Measurements from ENCODE around the gene ITPRID2. TPM values are rescaled to one million over a fixed set of nuclear protein-coding genes. Genes with fewer than 3 reads are reported as not detected.

Gene ITPRID2
- total RNA-seq, 1 experiment from 2014 or later: 54.8 TPM

DNA sequence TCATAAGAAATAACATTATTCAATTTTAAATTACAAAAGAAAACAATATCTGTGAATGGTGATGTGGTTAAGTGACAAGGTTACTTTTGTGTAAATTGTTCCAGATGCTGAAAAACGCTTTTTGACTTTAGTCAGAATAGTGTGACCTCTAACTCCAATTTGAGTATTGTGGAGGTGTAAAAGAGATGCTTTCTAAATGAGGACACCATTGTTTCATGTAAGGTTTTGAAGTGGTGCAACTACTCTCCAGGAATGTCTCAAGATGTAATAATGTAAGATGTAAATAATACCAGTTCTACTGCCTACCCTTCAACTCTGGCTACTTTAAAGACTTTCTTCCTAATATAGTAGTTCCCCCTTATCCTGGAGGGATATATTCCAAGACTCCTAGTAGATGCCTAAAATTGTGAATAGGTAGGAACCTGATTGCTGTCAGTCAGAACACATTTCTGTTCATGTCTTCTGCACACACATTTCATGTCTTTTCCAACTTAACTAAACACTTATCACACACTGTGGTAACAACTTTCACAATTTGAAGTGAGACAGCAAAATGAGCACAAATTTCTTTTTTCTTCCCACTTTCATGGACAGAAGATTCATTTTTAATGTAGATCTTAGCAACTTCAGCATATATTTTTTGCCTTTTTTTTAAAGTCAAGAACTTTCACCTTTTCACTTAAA, 55.1 kb downstream of the ITPRID2 start:
- H3K4me1 Mint-ChIP-seq (ENCODE audit: low read depth, unreplicated experiment): peaks cover 50% of the 10 kb centered on the region
- H3K4me3 Mint-ChIP-seq (ENCODE audit: unreplicated experiment): no peak overlapping the region
- H3K9me3 Mint-ChIP-seq (ENCODE audit: unreplicated experiment): peaks cover 32% of the 10 kb centered on the region
- no peaks in the 10 kb centered on the region for H3K27me3 Mint-ChIP-seq (ENCODE audit: insufficient read depth, unreplicated experiment)
- Histone ChIP-seq H3K27me3 (replicated peaks; ENCODE audit: control insufficient read depth, insufficient read depth, low read length) (no peaks in the 10 kb centered on the region), H3K9me3 (no peaks in the 10 kb centered on the region), H3K4me3 (ENCODE audit: low read depth, low read length) (no peak overlapping the region), H3K36me3 (ENCODE audit: control insufficient read depth, insufficient read depth, low read length) (no peaks in the 10 kb centered on the region), H3K4me1 (peaks cover 72% of the 10 kb centered on the region)
- TSS peak; percentile 82 for BruUV-seq (replicated peaks)
- H3K36me3 Mint-ChIP-seq (ENCODE audit: insufficient read depth, unreplicated experiment): no peaks in the 10 kb centered on the region
- peak overlapping the region; percentile 85 for H3K27ac Mint-ChIP-seq (ENCODE audit: unreplicated experiment)
- intact Hi-C loops (cut with micrococcal nuclease; ENCODE audit: unreplicated experiment): no loop called here
- CTCF ChIA-PET: no interaction called here
- POLR2A ChIA-PET: no interaction called here
- TF ChIP-seq, protein P1, sequence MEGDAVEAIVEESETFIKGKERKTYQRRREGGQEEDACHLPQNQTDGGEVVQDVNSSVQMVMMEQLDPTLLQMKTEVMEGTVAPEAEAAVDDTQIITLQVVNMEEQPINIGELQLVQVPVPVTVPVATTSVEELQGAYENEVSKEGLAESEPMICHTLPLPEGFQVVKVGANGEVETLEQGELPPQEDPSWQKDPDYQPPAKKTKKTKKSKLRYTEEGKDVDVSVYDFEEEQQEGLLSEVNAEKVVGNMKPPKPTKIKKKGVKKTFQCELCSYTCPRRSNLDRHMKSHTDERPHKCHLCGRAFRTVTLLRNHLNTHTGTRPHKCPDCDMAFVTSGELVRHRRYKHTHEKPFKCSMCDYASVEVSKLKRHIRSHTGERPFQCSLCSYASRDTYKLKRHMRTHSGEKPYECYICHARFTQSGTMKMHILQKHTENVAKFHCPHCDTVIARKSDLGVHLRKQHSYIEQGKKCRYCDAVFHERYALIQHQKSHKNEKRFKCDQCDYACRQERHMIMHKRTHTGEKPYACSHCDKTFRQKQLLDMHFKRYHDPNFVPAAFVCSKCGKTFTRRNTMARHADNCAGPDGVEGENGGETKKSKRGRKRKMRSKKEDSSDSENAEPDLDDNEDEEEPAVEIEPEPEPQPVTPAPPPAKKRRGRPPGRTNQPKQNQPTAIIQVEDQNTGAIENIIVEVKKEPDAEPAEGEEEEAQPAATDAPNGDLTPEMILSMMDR (IDR thresholded peaks at IDR 0.05; ENCODE audit: insufficient read depth in 1 of 2, low read depth in 1 of 2, low read length in 1 of 2, severe bottlenecking in 1 of 2, unreplicated experiment in 1 of 2): no peak
- no peak for DNase-seq

DNA sequence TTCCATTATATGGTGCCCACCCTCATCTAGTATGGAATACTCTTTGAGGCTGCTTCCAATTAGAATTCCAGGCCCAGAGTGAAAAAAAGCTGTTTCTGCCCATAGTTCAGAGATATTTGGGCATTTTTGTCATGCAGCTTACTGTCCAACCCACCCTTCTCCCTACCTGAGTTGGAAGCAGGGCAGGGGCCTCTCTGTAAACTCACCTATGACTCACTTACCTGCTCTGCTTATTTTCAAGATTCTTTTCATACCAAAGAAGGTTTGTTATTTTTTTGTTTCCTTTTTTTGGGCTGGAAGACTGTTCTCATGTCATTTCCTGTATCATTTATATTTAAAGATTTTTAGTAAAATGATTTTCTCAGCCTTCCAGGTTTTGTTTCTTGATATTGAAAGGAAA, 55.7 kb downstream of the ITPRID2 start:
- H3K36me3 Mint-ChIP-seq (ENCODE audit: insufficient read depth, unreplicated experiment): no peaks in the 10 kb centered on the region
- intact Hi-C loops (cut with micrococcal nuclease; ENCODE audit: unreplicated experiment): no loop called here
- H3K27ac Mint-ChIP-seq (ENCODE audit: unreplicated experiment): peak overlapping the region; percentile 85
- peak; percentile 47 to 58 for DNase-seq
- peaks cover 71% of the 10 kb centered on the region for H3K4me1 ChIP-seq
- TF ChIP-seq, protein P1 (IDR thresholded peaks at IDR 0.05; ENCODE audit: insufficient read depth in 1 of 2, low read depth in 1 of 2, low read length in 1 of 2, severe bottlenecking in 1 of 2, unreplicated experiment in 1 of 2): no peak
- no peaks in the 10 kb centered on the region for H3K27me3 ChIP-seq (replicated peaks; ENCODE audit: control insufficient read depth, insufficient read depth, low read length)
- no peaks in the 10 kb centered on the region for H3K36me3 ChIP-seq (ENCODE audit: control insufficient read depth, insufficient read depth, low read length)
- no TSS peak for BruUV-seq (replicated peaks)
- CTCF ChIA-PET: no interaction called here
- no peak overlapping the region for H3K4me3 Mint-ChIP-seq (ENCODE audit: unreplicated experiment)
- H3K27me3 Mint-ChIP-seq (ENCODE audit: insufficient read depth, unreplicated experiment): no peaks in the 10 kb centered on the region
- H3K4me1 Mint-ChIP-seq (ENCODE audit: low read depth, unreplicated experiment): peaks cover 46% of the 10 kb centered on the region
- POLR2A ChIA-PET: no interaction called here
- no peaks in the 10 kb centered on the region for H3K9me3 ChIP-seq
- H3K9me3 Mint-ChIP-seq (ENCODE audit: unreplicated experiment): peaks cover 31% of the 10 kb centered on the region
- no peak overlapping the region for H3K4me3 ChIP-seq (ENCODE audit: low read depth, low read length)

DNA sequence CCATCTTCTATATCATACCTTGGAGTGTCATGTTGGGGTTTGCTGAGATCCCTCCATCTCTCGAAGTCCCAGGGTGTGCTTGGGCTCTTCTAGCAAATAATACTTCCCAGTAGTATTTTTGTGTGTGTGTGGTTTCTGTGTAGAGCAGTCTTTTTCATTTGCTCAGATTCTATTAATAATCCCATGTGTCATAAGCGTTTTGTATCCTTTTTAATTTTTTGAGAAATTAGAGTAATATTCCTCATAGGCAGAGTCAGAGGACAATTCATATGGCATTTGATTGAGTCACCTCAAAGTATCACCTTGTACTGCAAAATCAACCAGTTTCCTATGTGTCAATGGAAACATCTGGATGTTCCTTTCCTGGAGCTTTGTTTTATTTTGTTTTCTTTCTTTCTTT, 56.7 kb downstream of the ITPRID2 start:
- no peaks in the 10 kb centered on the region for H3K36me3 ChIP-seq (ENCODE audit: control insufficient read depth, insufficient read depth, low read length)
- H3K36me3 Mint-ChIP-seq (ENCODE audit: insufficient read depth, unreplicated experiment): no peaks in the 10 kb centered on the region
- TF ChIP-seq, protein P1 (IDR thresholded peaks at IDR 0.05; ENCODE audit: insufficient read depth in 1 of 2, low read depth in 1 of 2, low read length in 1 of 2, severe bottlenecking in 1 of 2, unreplicated experiment in 1 of 2): no peak
- intact Hi-C loops (cut with micrococcal nuclease; ENCODE audit: unreplicated experiment): no loop called here
- H3K27me3 ChIP-seq (replicated peaks; ENCODE audit: control insufficient read depth, insufficient read depth, low read length): no peaks in the 10 kb centered on the region
- H3K9me3 Mint-ChIP-seq (ENCODE audit: unreplicated experiment): peaks cover 31% of the 10 kb centered on the region
- peaks cover 37% of the 10 kb centered on the region for H3K4me1 Mint-ChIP-seq (ENCODE audit: low read depth, unreplicated experiment)
- POLR2A ChIA-PET: no interaction called here
- H3K27me3 Mint-ChIP-seq (ENCODE audit: insufficient read depth, unreplicated experiment): no peaks in the 10 kb centered on the region
- H3K27ac Mint-ChIP-seq (ENCODE audit: unreplicated experiment): peak overlapping the region; percentile 85
- DNase-seq: no peak
- CTCF ChIA-PET: no interaction called here
- no peak overlapping the region for H3K4me3 ChIP-seq (ENCODE audit: low read depth, low read length)
- H3K4me1 ChIP-seq: peaks cover 65% of the 10 kb centered on the region
- no TSS peak for BruUV-seq (replicated peaks)
- H3K9me3 ChIP-seq: no peaks in the 10 kb centered on the region
- H3K4me3 Mint-ChIP-seq (ENCODE audit: unreplicated experiment): no peak overlapping the region

Data from Caco-2 (cell line).